Measurements from ENCODE around the gene ROR1.

ROR1 gene

DNA sequence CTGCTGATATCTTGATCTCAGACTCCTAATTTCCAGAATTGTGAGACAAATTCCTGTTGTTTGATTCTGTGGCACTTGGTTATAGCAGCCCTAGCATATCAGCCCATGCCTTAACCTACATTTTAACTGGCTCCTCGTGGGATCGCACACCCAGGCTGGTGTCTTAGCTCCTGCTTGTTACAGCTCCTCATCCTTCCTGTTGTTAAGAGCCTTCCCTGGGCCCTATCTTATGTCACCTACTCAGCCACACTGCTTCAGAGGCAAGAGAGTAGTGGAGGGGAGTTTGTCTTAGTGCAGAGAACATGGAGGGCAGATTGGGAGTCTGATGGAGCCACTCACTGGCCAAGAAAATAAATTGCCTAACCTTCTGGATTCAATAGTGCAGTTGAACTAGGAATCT is 131.0 kb downstream of the ROR1 start:
- H3K4me1 ChIP-seq (ENCODE audit: insufficient read depth, low read length) = peaks cover 21% of the 10 kb centered on the region
- no peaks in the 10 kb centered on the region for H3K27me3 ChIP-seq (ENCODE audit: control insufficient read depth in 1 of 2, insufficient read depth in 2 of 2, low read length in 2 of 2)
- no peak overlapping the region for H3K4me3 ChIP-seq (ENCODE audit: low read depth in 1 of 2, low read length in 2 of 2)
- no peaks in the 10 kb centered on the region for H3K9me3 ChIP-seq (ENCODE audit: low read length)
- H3K9ac ChIP-seq (ENCODE audit: low read length) = no peak overlapping the region
- H3K36me3 ChIP-seq (ENCODE audit: insufficient read depth, low read length) = no peaks in the 10 kb centered on the region
- no peak overlapping the region for H3K27ac ChIP-seq (ENCODE audit: low read depth, low read length)

DNA sequence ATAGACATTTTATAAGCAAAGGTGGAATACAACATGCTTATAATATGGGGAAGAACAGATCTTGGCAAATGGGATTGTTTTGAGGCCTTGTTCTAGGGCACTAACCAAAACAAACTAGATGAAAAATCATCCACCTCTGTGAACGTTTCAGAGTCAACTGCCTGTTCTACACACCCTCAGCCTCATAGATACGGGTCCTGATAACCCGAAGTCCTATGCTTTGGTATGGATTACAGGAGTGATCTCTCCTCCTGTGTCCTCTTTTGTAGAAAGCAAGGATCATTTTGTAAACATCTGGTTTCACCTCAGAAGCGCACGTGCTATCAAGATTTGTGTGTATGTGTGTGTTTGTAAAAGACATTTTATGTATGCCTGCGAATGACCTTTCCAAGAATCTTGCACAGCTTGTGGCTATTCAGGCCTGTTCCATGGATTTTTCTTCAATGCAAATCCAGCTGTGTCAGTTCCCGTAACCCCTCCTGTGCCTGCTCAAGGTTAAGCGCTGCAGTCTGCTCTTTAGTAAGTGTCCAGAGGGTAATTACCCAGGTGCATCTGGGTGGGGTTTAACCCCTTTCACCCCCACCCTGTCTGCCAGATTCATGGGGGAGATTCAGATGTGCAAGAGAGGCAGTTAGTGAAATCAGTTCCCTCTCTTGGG is 132.4 kb downstream of the ROR1 start:
- Histone ChIP-seq H3K4me3 (ENCODE audit: low read depth in 1 of 2, low read length in 2 of 2) (no peak overlapping the region), H3K36me3 (ENCODE audit: insufficient read depth, low read length) (no peaks in the 10 kb centered on the region), H3K9ac (ENCODE audit: low read length) (no peak overlapping the region), H3K27ac (ENCODE audit: low read depth, low read length) (no peak overlapping the region), H3K4me1 (ENCODE audit: insufficient read depth, low read length) (peaks cover 29% of the 10 kb centered on the region), H3K9me3 (ENCODE audit: low read length) (no peaks in the 10 kb centered on the region), H3K27me3 (ENCODE audit: control insufficient read depth in 1 of 2, insufficient read depth in 2 of 2, low read length in 2 of 2) (no peaks in the 10 kb centered on the region)

GRCh38 chr1:63907051-63907450 is 133.2 kb downstream of the ROR1 start:
- no peak overlapping the region for H3K9ac ChIP-seq (ENCODE audit: low read length)
- H3K4me3 ChIP-seq (ENCODE audit: low read depth in 1 of 2, low read length in 2 of 2) = no peak overlapping the region
- no peaks in the 10 kb centered on the region for H3K27me3 ChIP-seq (ENCODE audit: control insufficient read depth in 1 of 2, insufficient read depth in 2 of 2, low read length in 2 of 2)
- peaks cover 29% of the 10 kb centered on the region for H3K4me1 ChIP-seq (ENCODE audit: insufficient read depth, low read length)
- H3K9me3 ChIP-seq (ENCODE audit: low read length) = no peaks in the 10 kb centered on the region
- H3K27ac ChIP-seq (ENCODE audit: low read depth, low read length) = no peak overlapping the region
- no peaks in the 10 kb centered on the region for H3K36me3 ChIP-seq (ENCODE audit: insufficient read depth, low read length)

- no peak overlapping the region for H3K4me3 ChIP-seq (ENCODE audit: low read depth in 1 of 2, low read length in 2 of 2)
- no peak overlapping the region for H3K27ac ChIP-seq (ENCODE audit: low read depth, low read length)
- peaks cover 36% of the 10 kb centered on the region for H3K4me1 ChIP-seq (ENCODE audit: insufficient read depth, low read length)
- H3K9me3 ChIP-seq (ENCODE audit: low read length) = no peaks in the 10 kb centered on the region
- no peaks in the 10 kb centered on the region for H3K36me3 ChIP-seq (ENCODE audit: insufficient read depth, low read length)
- no peak overlapping the region for H3K9ac ChIP-seq (ENCODE audit: low read length)
- no peaks in the 10 kb centered on the region for H3K27me3 ChIP-seq (ENCODE audit: control insufficient read depth in 1 of 2, insufficient read depth in 2 of 2, low read length in 2 of 2)
These were observed 134.2 kb downstream of the ROR1 start for GRCh38 chr1:63908016-63908415.

GRCh38 chr1:63909526-63909925 is 135.7 kb downstream of the ROR1 start:
- H3K27ac ChIP-seq (ENCODE audit: low read depth, low read length) = no peak overlapping the region
- H3K27me3 ChIP-seq (ENCODE audit: control insufficient read depth in 1 of 2, insufficient read depth in 2 of 2, low read length in 2 of 2) = no peaks in the 10 kb centered on the region
- no peak overlapping the region for H3K9ac ChIP-seq (ENCODE audit: low read length)
- no peaks in the 10 kb centered on the region for H3K36me3 ChIP-seq (ENCODE audit: insufficient read depth, low read length)
- no peak overlapping the region for H3K4me3 ChIP-seq (ENCODE audit: low read depth in 1 of 2, low read length in 2 of 2)
- H3K9me3 ChIP-seq (ENCODE audit: low read length) = no peaks in the 10 kb centered on the region
- peaks cover 44% of the 10 kb centered on the region for H3K4me1 ChIP-seq (ENCODE audit: insufficient read depth, low read length)

GRCh38 chr1:63911049-63911448 is 137.2 kb downstream of the ROR1 start:
- H3K4me1 ChIP-seq (ENCODE audit: insufficient read depth, low read length) = peaks cover 51% of the 10 kb centered on the region

GRCh38 chr1:63912643-63913042 is 138.8 kb downstream of the ROR1 start:
- Histone ChIP-seq H3K27ac (ENCODE audit: low read depth, low read length) (no peak overlapping the region), H3K4me3 (ENCODE audit: low read depth in 1 of 2, low read length in 2 of 2) (no peak overlapping the region), H3K9ac (ENCODE audit: low read length) (no peak overlapping the region), H3K9me3 (ENCODE audit: low read length) (no peaks in the 10 kb centered on the region), H3K27me3 (ENCODE audit: control insufficient read depth in 1 of 2, insufficient read depth in 2 of 2, low read length in 2 of 2) (no peaks in the 10 kb centered on the region), H3K4me1 (ENCODE audit: insufficient read depth, low read length) (peaks cover 41% of the 10 kb centered on the region), H3K36me3 (ENCODE audit: insufficient read depth, low read length) (no peaks in the 10 kb centered on the region)

More at GRCh38 chr1:63911049-63911448, 137.2 kb downstream of the ROR1 start:
- Histone ChIP-seq H3K27me3 (ENCODE audit: control insufficient read depth in 1 of 2, insufficient read depth in 2 of 2, low read length in 2 of 2) (no peaks in the 10 kb centered on the region), H3K4me3 (ENCODE audit: low read depth in 1 of 2, low read length in 2 of 2) (no peak overlapping the region), H3K9ac (ENCODE audit: low read length) (no peak overlapping the region), H3K36me3 (ENCODE audit: insufficient read depth, low read length) (no peaks in the 10 kb centered on the region), H3K27ac (ENCODE audit: low read depth, low read length) (no peak overlapping the region), H3K9me3 (ENCODE audit: low read length) (no peaks in the 10 kb centered on the region)

DNA sequence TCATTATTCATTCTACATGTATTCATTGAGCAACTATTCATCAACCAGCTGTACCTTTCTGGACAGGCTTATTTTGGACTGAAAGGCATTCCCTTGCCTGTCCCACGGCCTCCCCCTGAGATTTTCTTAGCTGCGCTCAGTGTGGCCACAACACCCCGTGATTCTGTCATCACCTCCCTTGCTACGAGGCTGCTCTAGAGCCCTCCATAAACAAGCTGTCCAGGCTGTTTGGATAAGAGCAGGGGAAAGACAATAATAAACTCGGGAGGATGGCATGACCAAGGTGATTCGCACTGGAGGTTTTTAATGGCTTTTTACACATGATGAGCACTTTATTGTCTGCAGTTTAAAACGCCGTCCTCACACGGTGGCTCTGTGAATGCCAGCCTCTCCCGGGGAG is 139.7 kb downstream of the ROR1 start:
- H3K36me3 ChIP-seq (ENCODE audit: insufficient read depth, low read length) = no peaks in the 10 kb centered on the region
- H3K9me3 ChIP-seq (ENCODE audit: low read length) = no peaks in the 10 kb centered on the region
- H3K27ac ChIP-seq (ENCODE audit: low read depth, low read length) = no peak overlapping the region
- no peak overlapping the region for H3K4me3 ChIP-seq (ENCODE audit: low read depth in 1 of 2, low read length in 2 of 2)
- H3K9ac ChIP-seq (ENCODE audit: low read length) = no peak overlapping the region
- H3K27me3 ChIP-seq (ENCODE audit: control insufficient read depth in 1 of 2, insufficient read depth in 2 of 2, low read length in 2 of 2) = no peaks in the 10 kb centered on the region
- peaks cover 33% of the 10 kb centered on the region for H3K4me1 ChIP-seq (ENCODE audit: insufficient read depth, low read length)

GRCh38 chr1:63914241-63914640 is 140.4 kb downstream of the ROR1 start:
- Histone ChIP-seq H3K27ac (ENCODE audit: low read depth, low read length) (no peak overlapping the region), H3K4me1 (ENCODE audit: insufficient read depth, low read length) (peaks cover 33% of the 10 kb centered on the region), H3K4me3 (ENCODE audit: low read depth in 1 of 2, low read length in 2 of 2) (no peak overlapping the region), H3K27me3 (ENCODE audit: control insufficient read depth in 1 of 2, insufficient read depth in 2 of 2, low read length in 2 of 2) (no peaks in the 10 kb centered on the region), H3K36me3 (ENCODE audit: insufficient read depth, low read length) (no peaks in the 10 kb centered on the region), H3K9me3 (ENCODE audit: low read length) (no peaks in the 10 kb centered on the region), H3K9ac (ENCODE audit: low read length) (no peak overlapping the region)

GRCh38 chr1:63914706-63915105 is 140.9 kb downstream of the ROR1 start:
- no peak overlapping the region for H3K9ac ChIP-seq (ENCODE audit: low read length)
- H3K27me3 ChIP-seq (ENCODE audit: control insufficient read depth in 1 of 2, insufficient read depth in 2 of 2, low read length in 2 of 2) = no peaks in the 10 kb centered on the region
- H3K9me3 ChIP-seq (ENCODE audit: low read length) = no peaks in the 10 kb centered on the region
- H3K27ac ChIP-seq (ENCODE audit: low read depth, low read length) = no peak overlapping the region
- H3K36me3 ChIP-seq (ENCODE audit: insufficient read depth, low read length) = no peaks in the 10 kb centered on the region
- no peak overlapping the region for H3K4me3 ChIP-seq (ENCODE audit: low read depth in 1 of 2, low read length in 2 of 2)
- H3K4me1 ChIP-seq (ENCODE audit: insufficient read depth, low read length) = peaks cover 32% of the 10 kb centered on the region

DNA sequence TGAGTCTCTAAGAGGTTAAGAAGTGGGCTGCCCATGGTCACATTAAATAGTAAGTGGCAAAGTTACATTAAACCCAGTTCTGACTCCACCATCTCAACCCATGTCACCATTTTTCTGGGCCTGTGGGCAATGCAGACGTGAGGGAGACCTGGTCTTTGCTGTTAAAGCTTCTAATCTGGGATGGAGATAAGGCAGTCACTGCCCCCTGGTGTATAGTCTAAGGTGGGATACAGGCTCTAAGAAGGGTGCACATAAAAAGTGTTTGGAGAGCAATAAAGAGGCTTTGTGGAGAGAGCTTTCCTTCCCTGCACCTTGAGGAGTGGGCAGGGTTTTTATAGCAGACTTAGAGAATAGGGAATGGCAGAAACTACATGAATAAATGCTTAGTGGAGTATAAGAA is 141.3 kb downstream of the ROR1 start:
- H3K9ac ChIP-seq (ENCODE audit: low read length) = no peak overlapping the region
- H3K27ac ChIP-seq (ENCODE audit: low read depth, low read length) = no peak overlapping the region
- no peaks in the 10 kb centered on the region for H3K36me3 ChIP-seq (ENCODE audit: insufficient read depth, low read length)
- H3K27me3 ChIP-seq (ENCODE audit: control insufficient read depth in 1 of 2, insufficient read depth in 2 of 2, low read length in 2 of 2) = no peaks in the 10 kb centered on the region
- H3K4me1 ChIP-seq (ENCODE audit: insufficient read depth, low read length) = peaks cover 28% of the 10 kb centered on the region
- no peak overlapping the region for H3K4me3 ChIP-seq (ENCODE audit: low read depth in 1 of 2, low read length in 2 of 2)
- H3K9me3 ChIP-seq (ENCODE audit: low read length) = no peaks in the 10 kb centered on the region
